GM20431 (cell line): ENCODE results near the gene MMP12.

Experiments used
- in situ Hi-C: fragments of 300-500 bp; cut with MseI, MboI; formaldehyde crosslinking; loops from one replicate; pipeline ENCODE4 v1.15.0; 2020; ENCODE audit warnings: low sequenced_read_pairs; ENCODE audit not compliant: unreplicated experiment

Gene MMP12

GRCh38 chr11:102853055-102853454 lies 21.7 kb downstream of the MMP12 start:
- in situ Hi-C loops, result no loop called here

DNA sequence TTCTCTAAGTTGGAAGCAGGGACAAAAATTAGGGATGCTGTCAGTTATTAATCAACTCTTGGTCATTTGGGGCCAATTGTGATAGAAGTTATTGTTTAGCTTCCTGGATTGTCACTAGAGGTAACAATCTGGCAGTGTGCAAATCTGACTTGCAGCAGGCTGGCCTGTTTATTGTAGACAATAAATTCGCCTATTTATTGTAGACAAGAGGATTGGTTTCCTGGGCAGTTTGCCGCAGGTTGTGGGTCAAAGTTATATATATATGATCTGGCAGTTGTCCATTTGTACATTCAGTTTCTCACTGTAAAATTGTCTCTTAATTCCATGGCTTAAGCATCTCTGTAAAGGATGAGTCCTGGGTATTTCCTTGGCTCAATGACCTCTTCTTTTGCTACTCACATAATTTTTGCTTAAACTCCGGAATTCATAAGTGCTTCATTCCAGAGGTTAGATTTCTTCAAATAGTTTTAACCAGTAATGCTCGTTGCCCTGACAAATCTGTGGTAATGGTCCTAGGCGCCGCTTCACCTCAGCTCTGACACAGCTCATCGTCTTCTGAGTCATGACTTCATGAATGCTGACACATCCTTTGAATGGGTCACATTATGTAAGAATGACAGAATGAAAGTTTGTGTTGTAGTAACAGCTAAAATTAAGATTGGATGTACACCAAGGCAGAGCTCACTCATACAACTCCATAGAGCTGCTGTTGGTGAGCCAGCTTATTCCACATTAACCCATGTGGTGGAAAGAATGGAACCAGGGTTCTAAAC lies 23.6 kb downstream of the MMP12 start:
- in situ Hi-C loops, result no loop called here

DNA sequence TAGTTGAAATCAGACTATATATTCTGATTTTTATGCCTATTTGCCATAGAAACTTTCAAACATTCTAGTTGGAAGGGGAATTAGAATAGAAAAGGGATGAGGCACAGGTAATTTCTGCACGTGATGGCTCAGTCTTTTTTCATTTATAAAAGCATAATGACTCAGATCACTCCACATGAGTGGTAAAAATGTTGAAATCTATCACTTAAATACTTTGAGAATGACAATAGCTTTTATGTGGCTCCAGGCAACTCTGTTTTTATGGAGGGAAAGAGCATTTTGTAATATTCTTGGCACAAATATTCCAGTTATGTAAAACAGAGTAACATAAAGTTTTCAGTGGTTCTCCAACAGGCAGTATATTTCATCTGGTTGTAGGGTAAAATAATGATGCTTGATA lies 25.5 kb downstream of the MMP12 start:
- in situ Hi-C loops, result no loop called here

- in situ Hi-C loops, result no loop called here
Measured at GRCh38 chr11:102846292-102846691, 28.5 kb downstream of the MMP12 start.

GRCh38 chr11:102843489-102843888 lies 31.3 kb downstream of the MMP12 start, which contains the start of gene MMP3:
TSS of gene MMP3 (minus strand) at chr11:102843609. CDS start at chr11:102843546, 63 bp downstream.
- in situ Hi-C loops, result no loop called here

DNA sequence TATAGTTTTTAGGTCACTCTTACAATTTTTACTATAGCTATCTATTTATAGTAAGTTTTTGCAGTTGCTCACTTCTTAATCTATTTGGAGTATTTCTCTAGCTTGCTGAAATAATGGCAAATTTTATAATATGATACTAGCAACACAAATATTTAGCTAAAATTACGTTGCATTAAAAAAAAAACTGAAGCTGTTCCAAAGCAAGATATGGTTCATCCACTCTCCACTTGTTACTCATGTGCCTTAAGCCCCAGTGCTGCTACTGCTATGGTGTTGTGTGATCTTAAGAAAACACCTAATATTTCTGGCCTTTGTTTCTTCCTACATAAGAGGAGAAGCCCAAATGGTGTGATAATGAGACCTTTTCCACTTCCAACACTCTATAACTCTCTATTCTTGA lies 31.9 kb downstream of the MMP12 start:
- in situ Hi-C loops, result no loop called here

DNA sequence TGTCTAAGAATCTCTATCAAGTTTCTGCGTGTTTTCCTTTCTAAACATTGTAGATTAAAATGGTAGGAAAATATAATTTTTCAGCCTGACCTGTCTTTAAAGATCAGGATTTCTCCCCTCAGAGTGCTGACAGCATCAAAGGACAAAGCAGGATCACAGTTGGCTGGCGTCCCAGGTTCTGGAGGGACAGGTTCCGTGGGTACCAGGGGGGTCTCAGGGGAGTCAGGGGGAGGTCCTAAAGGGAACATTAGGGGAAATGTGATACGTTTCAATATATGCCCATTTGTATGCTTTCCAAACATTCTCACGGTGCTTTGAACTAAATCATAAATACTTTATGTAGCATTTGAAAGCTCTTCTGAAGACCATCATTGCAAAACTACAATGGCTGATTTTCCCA lies 34.8 kb downstream of the MMP12 start:
- in situ Hi-C loops, result no loop called here

DNA sequence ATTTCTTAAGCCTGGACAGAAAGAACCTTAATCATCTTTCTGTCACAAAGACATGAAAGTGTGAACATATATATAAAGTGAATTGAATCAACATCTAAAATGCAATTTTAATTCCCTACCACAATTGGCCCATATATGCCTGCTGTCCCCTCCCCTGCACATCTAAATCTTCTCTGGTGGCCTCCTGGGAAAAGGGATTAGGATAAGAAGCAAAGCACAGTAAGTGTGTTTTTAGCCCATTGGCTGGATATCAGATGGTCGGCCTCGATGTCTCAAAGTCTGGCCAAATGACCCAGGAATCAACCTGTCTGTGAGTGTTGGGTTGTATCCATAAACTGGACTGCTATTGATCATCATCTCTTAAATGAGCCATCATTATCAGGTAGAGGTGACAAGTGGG lies 37.1 kb downstream of the MMP12 start:
- in situ Hi-C loops, result no loop called here

GRCh38 chr11:102837156-102837555 lies 37.6 kb downstream of the MMP12 start:
- in situ Hi-C loops, result no loop called here

GRCh38 chr11:102836290-102836875 lies 38.4 kb downstream of the MMP12 start:
- in situ Hi-C loops, result no loop called here

DNA sequence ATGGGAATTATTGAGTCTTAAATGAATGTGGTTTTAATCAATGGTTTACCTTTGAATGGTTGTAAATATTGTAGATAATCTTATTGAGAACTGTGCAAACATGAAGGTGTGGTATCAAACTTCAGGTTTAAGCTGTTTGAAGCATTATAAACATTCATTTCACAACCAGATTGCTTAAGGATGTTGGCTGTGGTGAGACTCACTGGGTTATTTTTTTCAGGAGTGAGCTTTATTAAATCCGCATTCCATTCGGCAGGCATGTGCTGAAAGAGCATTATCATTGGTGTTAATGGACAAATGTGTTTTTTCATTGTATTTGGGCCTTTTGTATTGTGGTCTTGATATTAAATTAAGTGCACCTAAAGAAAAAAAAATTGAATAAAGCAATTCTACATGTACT lies 41.1 kb downstream of the MMP12 start:
- in situ Hi-C loops, result no loop called here

DNA sequence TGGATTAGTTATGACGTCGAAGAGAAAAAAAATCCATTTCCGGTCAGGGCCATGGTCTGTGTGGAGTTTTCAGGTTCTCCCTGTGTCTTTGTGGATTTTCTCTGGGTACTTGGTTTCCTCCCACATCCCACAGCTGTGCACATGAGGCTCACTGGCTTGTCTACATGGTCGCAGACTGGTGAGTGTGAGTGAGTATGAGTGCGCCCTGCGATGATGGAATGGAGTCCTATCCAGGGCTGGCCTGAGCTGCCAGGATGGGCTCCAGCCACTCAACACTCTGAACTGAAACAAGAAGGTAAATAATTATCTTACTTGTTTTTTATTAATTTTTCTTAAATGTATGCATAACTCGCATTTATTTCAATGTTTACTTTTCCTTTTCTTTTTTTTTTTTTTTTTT lies 42.2 kb downstream of the MMP12 start:
- in situ Hi-C loops, result no loop called here

DNA sequence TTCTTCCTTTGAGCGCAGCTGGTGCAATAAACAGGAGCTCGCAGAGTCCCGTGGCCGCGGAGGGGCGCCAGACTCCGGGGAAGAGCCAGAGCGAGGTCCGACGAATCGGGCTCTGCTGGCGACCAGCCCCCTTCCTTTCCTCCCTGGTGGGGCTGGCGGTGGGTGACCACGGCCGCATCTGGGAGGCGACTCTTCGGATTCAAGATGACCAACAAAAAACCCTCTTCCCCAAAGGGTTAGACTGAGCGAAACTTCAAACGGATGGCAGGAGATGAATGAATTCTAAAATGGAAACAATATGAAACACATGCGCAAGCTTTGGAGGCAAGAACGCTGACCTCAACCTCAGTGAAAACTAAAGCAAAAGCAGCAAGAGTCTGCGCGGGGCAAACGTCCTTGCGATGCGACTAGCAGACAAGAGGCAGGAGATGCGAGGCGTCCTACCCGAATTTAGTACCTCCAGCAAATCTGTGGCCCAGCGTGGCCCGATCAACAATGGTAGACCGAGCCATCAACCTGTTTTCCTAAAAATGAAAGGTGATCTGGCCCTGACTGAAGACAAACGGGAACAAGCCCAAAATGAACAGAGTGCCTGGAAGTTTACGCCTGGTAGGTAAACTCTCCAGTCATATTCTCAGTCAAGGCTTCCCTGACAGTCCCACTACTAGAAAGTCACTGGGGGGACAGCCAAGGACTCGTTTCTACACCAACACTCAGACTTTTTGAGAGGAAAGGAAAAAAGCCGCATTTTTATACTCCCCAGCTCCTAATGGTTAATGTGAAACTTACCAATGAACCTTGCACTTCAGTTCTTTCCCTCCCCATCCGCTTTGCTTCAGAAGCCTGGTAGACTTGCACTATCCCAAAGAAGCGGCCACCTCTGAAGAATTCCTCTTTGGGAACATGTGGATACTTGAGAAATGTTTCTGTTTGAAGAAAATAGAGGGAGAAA lies 43.0 kb downstream of the MMP12 start:
- in situ Hi-C loops, result no loop called here

GRCh38 chr11:102831128-102831488 lies 43.7 kb downstream of the MMP12 start:
- in situ Hi-C loops, result no loop called here

DNA sequence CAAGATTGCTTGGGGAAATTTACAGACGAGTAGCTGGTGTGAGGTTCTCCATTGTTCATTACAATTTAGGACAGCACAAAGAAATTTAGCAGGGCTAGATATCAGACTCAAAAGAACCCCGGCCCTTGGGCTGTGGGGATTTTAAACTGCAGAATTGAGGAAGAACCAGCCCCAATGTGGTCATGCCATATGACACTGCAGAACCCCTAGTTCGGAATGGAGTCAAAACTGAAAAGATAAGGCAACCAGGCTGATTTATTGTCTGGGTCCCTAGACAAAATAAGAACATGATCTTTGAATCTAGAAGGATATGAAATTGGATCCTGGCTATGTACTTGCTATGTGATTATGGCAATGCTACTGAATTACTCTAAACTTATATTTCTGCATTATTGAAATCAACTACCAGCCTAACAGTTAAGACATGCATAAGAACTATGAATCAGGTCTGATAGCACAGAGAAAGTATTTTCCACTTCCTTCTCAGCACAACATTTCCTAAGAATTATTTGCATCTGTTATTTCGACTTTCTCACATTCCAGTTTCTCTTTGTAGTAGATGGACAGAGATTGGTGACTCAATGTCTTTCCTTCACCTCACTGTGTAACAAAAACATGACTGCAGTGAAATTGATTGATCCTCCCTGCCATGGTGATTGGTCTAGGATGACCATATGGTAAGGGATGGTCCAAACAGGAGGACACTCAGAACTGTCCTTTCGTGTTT lies 44.6 kb downstream of the MMP12 start:
- in situ Hi-C loops, result no loop called here

GRCh38 chr11:102829316-102830000 lies 45.3 kb downstream of the MMP12 start:
- in situ Hi-C loops, result no loop called here

DNA sequence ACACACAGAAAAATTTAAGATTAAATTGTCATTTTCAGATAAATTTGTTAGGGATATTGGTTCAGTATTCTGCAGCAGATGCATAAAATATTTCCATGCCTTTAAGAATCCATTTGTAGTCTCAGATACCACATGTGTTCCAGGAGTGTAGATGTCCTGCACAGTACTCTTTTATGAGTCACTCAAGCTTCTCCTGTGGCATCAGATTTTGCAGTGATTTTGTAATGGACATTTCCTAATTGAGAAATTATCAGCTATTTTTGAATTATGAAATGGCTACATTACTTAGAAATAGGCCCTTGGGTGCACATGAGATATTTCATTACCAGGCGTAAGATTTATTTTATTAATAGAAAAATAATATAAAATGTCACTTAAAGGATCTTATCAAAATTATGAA lies 50.2 kb downstream of the MMP12 start:
- in situ Hi-C loops, result no loop called here

DNA sequence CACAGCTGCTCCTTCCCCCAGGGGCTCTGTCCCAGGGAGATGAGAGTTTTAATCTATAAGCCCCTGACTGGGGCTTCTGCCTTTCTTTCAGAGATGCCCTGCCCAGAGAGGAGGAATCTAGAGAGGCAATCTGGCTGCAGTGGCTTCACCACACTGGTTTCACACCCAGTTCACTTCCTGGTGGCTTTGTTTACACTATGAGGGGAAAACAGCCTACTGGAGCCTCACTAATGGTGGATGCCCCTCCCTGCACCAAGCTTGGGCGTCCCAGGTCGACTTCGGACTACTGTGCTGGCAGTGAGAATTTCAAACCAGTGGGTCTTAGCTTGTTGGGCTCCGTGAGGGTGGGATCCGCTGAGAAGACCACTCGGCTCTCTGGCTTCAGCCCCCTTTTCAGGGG lies 55.3 kb downstream of the MMP12 start:
- in situ Hi-C loops, result no loop called here

- in situ Hi-C loops, result no loop called here
Measured at GRCh38 chr11:102813484-102813883, 61.3 kb downstream of the MMP12 start.
